Activated CD4-positive, alpha-beta T cell treated with anti-CD3 and anti-CD28 coated beads for 36 hours (primary cell): ENCODE results near the gene RFC1. TPM values are rescaled to one million over a fixed set of nuclear protein-coding genes. Genes with fewer than 3 reads are reported as not detected.
"Not testable (repeated sequence)": the region's sequence is repeated elsewhere in the genome, so short reads cannot be mapped to it uniquely, and the experiment has no call there.

ENCODE experiments used
- ATAC-seq: fragments of 200-7000 bp; cut with Tn5 transposase; one replicate; pipeline ENCODE4 v1.10.0; 2021; ENCODE audit warnings: mild to moderate bottlenecking, moderate library complexity
- CTCF ChIA-PET: fragments of 350-600 bp; sonication (Branson Sonifier 250); formaldehyde crosslinking; loops from one replicate; lab custom pipeline; 2021; ENCODE audit warnings: antibody characterized with exemption; lab: Charles Lee
- POLR2A ChIA-PET: fragments of 350-600 bp; sonication (Branson Sonifier 250); formaldehyde crosslinking; loops from one replicate; lab custom pipeline; 2021; ENCODE audit warnings: antibody characterized with exemption, inconsistent platforms; lab: Charles Lee
- DNase-seq: peaks from one replicate; pipeline ENCODE4 v3.0.0-alpha.2; 2020
- H3K27ac Mint-ChIP-seq: one replicate; pipeline ENCODE4 v1.8.0; 2021; ENCODE audit warnings: mixed read lengths
- H3K27me3 Mint-ChIP-seq: one replicate; pipeline ENCODE4 v1.8.0; 2021; ENCODE audit warnings: mixed read lengths
- H3K36me3 Mint-ChIP-seq: one replicate; pipeline ENCODE4 v1.8.0; 2021; ENCODE audit warnings: low read depth, mixed read lengths
- H3K4me1 Mint-ChIP-seq: one replicate; pipeline ENCODE4 v1.8.0; 2021; ENCODE audit warnings: mixed read lengths
- H3K4me3 Mint-ChIP-seq: one replicate; pipeline ENCODE4 v1.8.0; 2021; ENCODE audit warnings: mild to moderate bottlenecking, moderate library complexity, mixed read lengths
- H3K9me3 Mint-ChIP-seq: one replicate; pipeline ENCODE4 v1.8.0; 2021; ENCODE audit warnings: low read depth, mixed read lengths
- intact Hi-C, 2 experiments: fragments of 100-400 bp; cut with DNase I in 1 of 2; cut with micrococcal nuclease in 1 of 2; formaldehyde crosslinking; loops; one replicate each; pipeline versions ENCODE4 v1.14.2 to v1.15.1; 2022 to 2024; cut with DNase I, micrococcal nuclease
- total RNA-seq, 2 experiments: library from RNA; stranded (reverse); gene quantifications; one replicate each; pipeline ENCODE4 v1.2.3, GENCODE V29; 2021

RFC1 gene
- total RNA-seq, 2 experiments from 2014 or later = 112 to 216 TPM

- H3K4me3 Mint-ChIP-seq = no peak overlapping the region
- DNase-seq (no peak), ATAC-seq (no peak)
- H3K36me3 Mint-ChIP-seq = peaks cover 16% of the 10 kb centered on the region
- ChIA-PET POLR2A (no interaction called here), CTCF (no interaction called here)
- H3K27ac Mint-ChIP-seq = no peak overlapping the region
- intact Hi-C loops = no loop called here
- H3K27me3 Mint-ChIP-seq = no peaks in the 10 kb centered on the region
- no peaks in the 10 kb centered on the region for H3K4me1 Mint-ChIP-seq
- H3K9me3 Mint-ChIP-seq = no peaks in the 10 kb centered on the region
Measured at GRCh38 chr4:39280770-39281169, 85.4 kb downstream of the RFC1 start.

- ChIA-PET CTCF (no interaction called here), POLR2A (no interaction called here)
- DNase-seq (no peak), ATAC-seq (no peak)
- Mint-ChIP-seq H3K27ac (no peak overlapping the region), H3K36me3 (peaks cover 18% of the 10 kb centered on the region), H3K4me3 (no peak overlapping the region), H3K9me3 (no peaks in the 10 kb centered on the region), H3K4me1 (no peaks in the 10 kb centered on the region), H3K27me3 (no peaks in the 10 kb centered on the region)
- intact Hi-C loops = no loop called here
Measured at GRCh38 chr4:39279416-39279815, 86.7 kb downstream of the RFC1 start.

GRCh38 chr4:39278476-39278875 is 87.7 kb downstream of the RFC1 start:
- ATAC-seq (no peak), DNase-seq (no peak)
- no peak overlapping the region for H3K27ac Mint-ChIP-seq
- ChIA-PET CTCF (interaction anchor here (1.1 kb wide), 1 partner anchor 222 kb away, joined by 3 read pairs; no protein-coding TSS in a partner anchor), POLR2A (no interaction called here)
- peaks cover 16% of the 10 kb centered on the region for H3K36me3 Mint-ChIP-seq
- no peak overlapping the region for H3K4me3 Mint-ChIP-seq
- H3K27me3 Mint-ChIP-seq = no peaks in the 10 kb centered on the region
- intact Hi-C loops = no loop called here
- no peaks in the 10 kb centered on the region for H3K9me3 Mint-ChIP-seq
- H3K4me1 Mint-ChIP-seq = no peaks in the 10 kb centered on the region

GRCh38 chr4:39277661-39278060 is 88.5 kb downstream of the RFC1 start:
- H3K4me1 Mint-ChIP-seq, POLR2A ChIA-PET, DNase-seq, H3K27ac Mint-ChIP-seq, H3K9me3 Mint-ChIP-seq, ATAC-seq, H3K27me3 Mint-ChIP-seq, CTCF ChIA-PET, intact Hi-C loops, H3K4me3 Mint-ChIP-seq: not testable (repeated sequence)
- H3K36me3 Mint-ChIP-seq = peaks cover 18% of the 10 kb centered on the region

GRCh38 chr4:39274503-39274902 is 91.7 kb downstream of the RFC1 start:
- POLR2A ChIA-PET = no interaction called here
- ATAC-seq = no peak
- DNase-seq = no peak
- Mint-ChIP-seq H3K9me3 (no peaks in the 10 kb centered on the region), H3K36me3 (peaks cover 20% of the 10 kb centered on the region), H3K4me1 (no peaks in the 10 kb centered on the region), H3K27ac (no peak overlapping the region), H3K27me3 (no peaks in the 10 kb centered on the region), H3K4me3 (no peak overlapping the region)
- intact Hi-C loops = no loop called here
- CTCF ChIA-PET = no interaction called here

GRCh38 chr4:39263895-39264294 is 102.3 kb downstream of the RFC1 start:
- Mint-ChIP-seq H3K36me3 (peaks cover 3% of the 10 kb centered on the region), H3K27ac (no peak overlapping the region), H3K9me3 (no peaks in the 10 kb centered on the region), H3K4me3 (no peak overlapping the region), H3K27me3 (no peaks in the 10 kb centered on the region), H3K4me1 (no peaks in the 10 kb centered on the region)
- intact Hi-C loops = no loop called here
- ATAC-seq = no peak
- no peak for DNase-seq
- ChIA-PET CTCF (interaction anchor here (0.7 kb wide), 1 partner anchor 10 kb away, joined by 3 read pairs; no protein-coding TSS in a partner anchor), POLR2A (no interaction called here)

- intact Hi-C loops = no loop called here
- no peaks in the 10 kb centered on the region for H3K27me3 Mint-ChIP-seq
- no peak for DNase-seq
- POLR2A ChIA-PET = no interaction called here
- no peak for ATAC-seq
- no peak overlapping the region for H3K27ac Mint-ChIP-seq
- CTCF ChIA-PET = no interaction called here
- H3K36me3 Mint-ChIP-seq = peaks cover 11% of the 10 kb centered on the region
- no peaks in the 10 kb centered on the region for H3K9me3 Mint-ChIP-seq
- no peak overlapping the region for H3K4me3 Mint-ChIP-seq
- no peaks in the 10 kb centered on the region for H3K4me1 Mint-ChIP-seq
Measured at GRCh38 chr4:39259571-39260330, 106.4 kb downstream of the RFC1 start.

GRCh38 chr4:39256436-39256835 is 109.7 kb downstream of the RFC1 start:
- POLR2A ChIA-PET = interaction anchor here (0.6 kb wide), 1 partner anchor 23 kb away, joined by 3 read pairs; no protein-coding TSS in a partner anchor
- no peak overlapping the region for H3K4me3 Mint-ChIP-seq
- no peak overlapping the region for H3K27ac Mint-ChIP-seq
- DNase-seq (no peak), ATAC-seq (no peak)
- H3K27me3 Mint-ChIP-seq = no peaks in the 10 kb centered on the region
- H3K4me1 Mint-ChIP-seq = no peaks in the 10 kb centered on the region
- H3K36me3 Mint-ChIP-seq = peaks cover 11% of the 10 kb centered on the region
- intact Hi-C loops = no loop called here
- H3K9me3 Mint-ChIP-seq = no peaks in the 10 kb centered on the region
- CTCF ChIA-PET = no interaction called here

GRCh38 chr4:39255871-39256270 is 110.3 kb downstream of the RFC1 start:
- POLR2A ChIA-PET = interaction anchor here (0.6 kb wide), 1 partner anchor 23 kb away, joined by 3 read pairs; no protein-coding TSS in a partner anchor
- Mint-ChIP-seq H3K36me3 (peaks cover 11% of the 10 kb centered on the region), H3K9me3 (no peaks in the 10 kb centered on the region), H3K4me1 (no peaks in the 10 kb centered on the region), H3K27ac (no peak overlapping the region), H3K4me3 (no peak overlapping the region), H3K27me3 (no peaks in the 10 kb centered on the region)
- no peak for DNase-seq
- ATAC-seq = no peak
- CTCF ChIA-PET = no interaction called here
- intact Hi-C loops = no loop called here

GRCh38 chr4:39255266-39255665 is 110.9 kb downstream of the RFC1 start:
- Mint-ChIP-seq H3K9me3 (no peaks in the 10 kb centered on the region), H3K27ac (no peak overlapping the region), H3K27me3 (no peaks in the 10 kb centered on the region), H3K4me3 (no peak overlapping the region), H3K36me3 (peaks cover 11% of the 10 kb centered on the region), H3K4me1 (no peaks in the 10 kb centered on the region)
- POLR2A ChIA-PET = no interaction called here
- intact Hi-C loops = no loop called here
- ATAC-seq = no peak
- no peak for DNase-seq
- CTCF ChIA-PET = interaction anchor here (1.0 kb wide), 1 partner anchor 173 kb away, joined by 3 read pairs; no protein-coding TSS in a partner anchor

- intact Hi-C loops = no loop called here
- DNase-seq (no peak), ATAC-seq (no peak)
- no peak overlapping the region for H3K4me3 Mint-ChIP-seq
- no peaks in the 10 kb centered on the region for H3K27me3 Mint-ChIP-seq
- H3K9me3 Mint-ChIP-seq = peaks cover 2% of the 10 kb centered on the region
- peaks cover 14% of the 10 kb centered on the region for H3K36me3 Mint-ChIP-seq
- no peaks in the 10 kb centered on the region for H3K4me1 Mint-ChIP-seq
- no peak overlapping the region for H3K27ac Mint-ChIP-seq
- CTCF ChIA-PET = interaction anchor here (0.7 to 2.4 kb wide), 3 partner anchors 12 to 232 kb away, joined by 3 to 7 read pairs (median 3); no protein-coding TSS in a partner anchor
- POLR2A ChIA-PET = no interaction called here
Measured at GRCh38 chr4:39243462-39243861, 122.7 kb downstream of the RFC1 start.
